Activated CD4-positive, alpha-beta memory T cell treated with anti-CD3 and anti-CD28 coated beads for 36 hours (primary cell): ENCODE data around the gene TSPAN17. TPM values are rescaled to one million over a fixed set of nuclear protein-coding genes. Genes with fewer than 3 reads are reported as not detected.
"Not testable (repeated sequence)": the region's sequence is repeated elsewhere in the genome, so short reads cannot be mapped to it uniquely, and the experiment has no call there.

Experiments
- CTCF ChIA-PET: fragments of 350-600 bp; sonication (Branson Sonifier 250); formaldehyde crosslinking; loops from one replicate; lab custom pipeline; 2021; ENCODE audit warnings: antibody characterized with exemption, inconsistent platforms; lab: Charles Lee
- POLR2A ChIA-PET: fragments of 350-600 bp; sonication (Branson Sonifier 250); formaldehyde crosslinking; loops from one replicate; lab custom pipeline; 2021; ENCODE audit warnings: antibody characterized with exemption; lab: Charles Lee
- DNase-seq: peaks from one replicate; pipeline ENCODE4 v3.0.0-alpha.2; 2020
- H3K27ac Mint-ChIP-seq: one replicate; pipeline ENCODE4 v1.8.0; 2021; ENCODE audit warnings: mixed read lengths
- H3K27me3 Mint-ChIP-seq: one replicate; pipeline ENCODE4 v1.8.0; 2021; ENCODE audit warnings: mixed read lengths
- H3K36me3 Mint-ChIP-seq: one replicate; pipeline ENCODE4 v1.8.0; 2021; ENCODE audit warnings: mixed read lengths
- H3K4me1 Mint-ChIP-seq: one replicate; pipeline ENCODE4 v1.8.0; 2021; ENCODE audit warnings: low read depth, mixed read lengths
- H3K4me3 Mint-ChIP-seq: one replicate; pipeline ENCODE4 v1.8.0; 2021; ENCODE audit warnings: mild to moderate bottlenecking, mixed read lengths
- H3K9me3 Mint-ChIP-seq: one replicate; pipeline ENCODE4 v1.8.0; 2021; ENCODE audit warnings: mixed read lengths
- intact Hi-C: fragments of 100-400 bp; cut with micrococcal nuclease; formaldehyde crosslinking; loops from one replicate; pipeline ENCODE4 v1.15.1; 2023
- total RNA-seq, 2 experiments: library from RNA; stranded (reverse); gene quantifications; one replicate each; pipeline ENCODE4 v1.2.3, GENCODE V29; 2021

The TSPAN17 gene
- total RNA-seq, 2 experiments from 2014 or later, result 25.2 to 25.3 TPM

GRCh38 chr5:176694146-176694545, 46.9 kb downstream of the TSPAN17 start:
- POLR2A ChIA-PET, result interaction anchor here (0.6 kb wide), 1 partner anchor 66 kb away, joined by 3 read pairs; no protein-coding TSS in a partner anchor
- H3K27me3 Mint-ChIP-seq, result peaks cover 63% of the 10 kb centered on the region
- intact Hi-C loops, result no loop called here
- no peaks in the 10 kb centered on the region for H3K9me3 Mint-ChIP-seq
- H3K4me3 Mint-ChIP-seq, result no peak overlapping the region
- CTCF ChIA-PET, result interaction anchor here (2.0 kb wide), 1 partner anchor 33 kb away, joined by 9 read pairs; no protein-coding TSS in a partner anchor
- no peak overlapping the region for H3K27ac Mint-ChIP-seq
- no peak for DNase-seq
- no peaks in the 10 kb centered on the region for H3K36me3 Mint-ChIP-seq
- no peaks in the 10 kb centered on the region for H3K4me1 Mint-ChIP-seq

- no peak for DNase-seq
- H3K36me3 Mint-ChIP-seq, result no peaks in the 10 kb centered on the region
- H3K27me3 Mint-ChIP-seq, result peaks cover 59% of the 10 kb centered on the region
- intact Hi-C loops, result no loop called here
- no peaks in the 10 kb centered on the region for H3K9me3 Mint-ChIP-seq
- ChIA-PET CTCF (no interaction called here), POLR2A (no interaction called here)
- H3K27ac Mint-ChIP-seq, result no peak overlapping the region
- no peak overlapping the region for H3K4me3 Mint-ChIP-seq
- H3K4me1 Mint-ChIP-seq, result no peaks in the 10 kb centered on the region
Observed at GRCh38 chr5:176694631-176695030, 47.3 kb downstream of the TSPAN17 start.

- Mint-ChIP-seq H3K36me3 (no peaks in the 10 kb centered on the region), H3K27me3 (peaks cover 59% of the 10 kb centered on the region), H3K4me1 (no peaks in the 10 kb centered on the region), H3K4me3 (no peak overlapping the region), H3K27ac (no peak overlapping the region), H3K9me3 (no peaks in the 10 kb centered on the region)
- ChIA-PET POLR2A (no interaction called here), CTCF (no interaction called here)
- DNase-seq, result no peak
- intact Hi-C loops, result no loop called here
Observed at GRCh38 chr5:176695073-176695472, 47.8 kb downstream of the TSPAN17 start.

- no peaks in the 10 kb centered on the region for H3K36me3 Mint-ChIP-seq
- no peak overlapping the region for H3K4me3 Mint-ChIP-seq
- H3K9me3 Mint-ChIP-seq, result no peaks in the 10 kb centered on the region
- no peak for DNase-seq
- ChIA-PET CTCF (no interaction called here), POLR2A (no interaction called here)
- peaks cover 57% of the 10 kb centered on the region for H3K27me3 Mint-ChIP-seq
- H3K27ac Mint-ChIP-seq, result no peak overlapping the region
- intact Hi-C loops, result no loop called here
- no peaks in the 10 kb centered on the region for H3K4me1 Mint-ChIP-seq
Observed at GRCh38 chr5:176697267-176697933, 50.1 kb downstream of the TSPAN17 start.

GRCh38 chr5:176697934-176698538, 50.8 kb downstream of the TSPAN17 start:
- CTCF ChIA-PET, result interaction anchor here (1.0 to 1.2 kb wide), 2 partner anchors 37 to 282 kb away, joined by 3 to 4 read pairs; partner anchors contain the start of gene CLTB
- Mint-ChIP-seq H3K27ac (no peak overlapping the region), H3K4me3 (no peak overlapping the region), H3K36me3 (no peaks in the 10 kb centered on the region), H3K9me3 (no peaks in the 10 kb centered on the region), H3K4me1 (no peaks in the 10 kb centered on the region), H3K27me3 (peaks cover 54% of the 10 kb centered on the region)
- POLR2A ChIA-PET, result no interaction called here
- intact Hi-C loops, result no loop called here
- DNase-seq, result no peak

GRCh38 chr5:176699446-176699845, 52.2 kb downstream of the TSPAN17 start:
- POLR2A ChIA-PET, H3K27ac Mint-ChIP-seq, H3K4me1 Mint-ChIP-seq, intact Hi-C loops, DNase-seq, H3K36me3 Mint-ChIP-seq, H3K4me3 Mint-ChIP-seq, H3K9me3 Mint-ChIP-seq: not testable (repeated sequence)
- CTCF ChIA-PET, result interaction anchor here (0.8 to 1.4 kb wide), 3 partner anchors 36 to 39 kb away, joined by 3 to 4 read pairs (median 4); no protein-coding TSS in a partner anchor
- H3K27me3 Mint-ChIP-seq, result peaks cover 49% of the 10 kb centered on the region

- H3K9me3 Mint-ChIP-seq, result no peaks in the 10 kb centered on the region
- CTCF ChIA-PET, result interaction anchor here (0.6 to 1.4 kb wide), 4 partner anchors 10 to 45 kb away, joined by 3 to 4 read pairs (median 4); no protein-coding TSS in a partner anchor
- intact Hi-C loops, result no loop called here
- POLR2A ChIA-PET, result no interaction called here
- peaks cover 48% of the 10 kb centered on the region for H3K27me3 Mint-ChIP-seq
- DNase-seq, result peak; percentile 39
- no peak overlapping the region for H3K27ac Mint-ChIP-seq
- no peak overlapping the region for H3K4me3 Mint-ChIP-seq
- H3K36me3 Mint-ChIP-seq, result no peaks in the 10 kb centered on the region
- no peaks in the 10 kb centered on the region for H3K4me1 Mint-ChIP-seq
Observed at GRCh38 chr5:176700239-176700847, 53.1 kb downstream of the TSPAN17 start.

- DNase-seq, result no peak
- no peaks in the 10 kb centered on the region for H3K9me3 Mint-ChIP-seq
- no peaks in the 10 kb centered on the region for H3K4me1 Mint-ChIP-seq
- H3K27ac Mint-ChIP-seq, result no peak overlapping the region
- no peak overlapping the region for H3K4me3 Mint-ChIP-seq
- POLR2A ChIA-PET, result no interaction called here
- H3K36me3 Mint-ChIP-seq, result no peaks in the 10 kb centered on the region
- H3K27me3 Mint-ChIP-seq, result peaks cover 31% of the 10 kb centered on the region
- CTCF ChIA-PET, result interaction anchor here (0.7 to 0.8 kb wide), 2 partner anchors 42 to 571 kb away, joined by 3 to 4 read pairs; no protein-coding TSS in a partner anchor
- intact Hi-C loops, result no loop called here
Observed at GRCh38 chr5:176702671-176703641, 55.7 kb downstream of the TSPAN17 start.

GRCh38 chr5:176703857-176704256, 56.6 kb downstream of the TSPAN17 start:
- intact Hi-C loops, result no loop called here
- no peaks in the 10 kb centered on the region for H3K4me1 Mint-ChIP-seq
- peaks cover 24% of the 10 kb centered on the region for H3K27me3 Mint-ChIP-seq
- no peak overlapping the region for H3K27ac Mint-ChIP-seq
- no peak for DNase-seq
- ChIA-PET POLR2A (no interaction called here), CTCF (no interaction called here)
- H3K9me3 Mint-ChIP-seq, result no peaks in the 10 kb centered on the region
- no peak overlapping the region for H3K4me3 Mint-ChIP-seq
- H3K36me3 Mint-ChIP-seq, result no peaks in the 10 kb centered on the region

- peaks cover 22% of the 10 kb centered on the region for H3K27me3 Mint-ChIP-seq
- H3K27ac Mint-ChIP-seq, result no peak overlapping the region
- intact Hi-C loops, result no loop called here
- no peaks in the 10 kb centered on the region for H3K36me3 Mint-ChIP-seq
- ChIA-PET CTCF (no interaction called here), POLR2A (no interaction called here)
- DNase-seq, result no peak
- H3K4me3 Mint-ChIP-seq, result no peak overlapping the region
- no peaks in the 10 kb centered on the region for H3K9me3 Mint-ChIP-seq
- no peaks in the 10 kb centered on the region for H3K4me1 Mint-ChIP-seq
Observed at GRCh38 chr5:176704355-176704754, 57.1 kb downstream of the TSPAN17 start.

- intact Hi-C loops, result no loop called here
- Mint-ChIP-seq H3K27ac (no peak overlapping the region), H3K36me3 (no peaks in the 10 kb centered on the region), H3K27me3 (peaks cover 21% of the 10 kb centered on the region), H3K4me3 (no peak overlapping the region), H3K4me1 (no peaks in the 10 kb centered on the region), H3K9me3 (no peaks in the 10 kb centered on the region)
- POLR2A ChIA-PET, result no interaction called here
- no peak for DNase-seq
- CTCF ChIA-PET, result no interaction called here
Observed at GRCh38 chr5:176704817-176705216, 57.5 kb downstream of the TSPAN17 start.
